Stimulated activated CD8-positive, alpha-beta memory T cell treated with anti-CD3 and anti-CD28 coated beads, Interleukin-15, amount 100 ng/mL, for 1 hour (primary cell): Measurements from ENCODE around the gene PMIS2.

Source experiments
- DNase-seq: peaks from one replicate; pipeline ENCODE4 v3.0.0-alpha.2; 2020; ENCODE audit warnings: low read depth

The PMIS2 gene

GRCh38 chr19:35633727-35634440, 47.9 kb downstream of the PMIS2 start:
- DNase-seq: no peak

GRCh38 chr19:35636651-35637050, 50.7 kb downstream of the PMIS2 start:
- DNase-seq: no peak
